NCI-H1048 (cell line): ENCODE data around the gene TOR1A.

Experiments
- DNase-seq: peaks from one replicate; lab custom pipeline; 2025; lab: John Stamatoyannopoulos, UW

The TOR1A gene

GRCh38 chr9:129851821-129852220, 27.9 kb upstream of the TOR1A start:
- DNase-seq = no peak

DNA sequence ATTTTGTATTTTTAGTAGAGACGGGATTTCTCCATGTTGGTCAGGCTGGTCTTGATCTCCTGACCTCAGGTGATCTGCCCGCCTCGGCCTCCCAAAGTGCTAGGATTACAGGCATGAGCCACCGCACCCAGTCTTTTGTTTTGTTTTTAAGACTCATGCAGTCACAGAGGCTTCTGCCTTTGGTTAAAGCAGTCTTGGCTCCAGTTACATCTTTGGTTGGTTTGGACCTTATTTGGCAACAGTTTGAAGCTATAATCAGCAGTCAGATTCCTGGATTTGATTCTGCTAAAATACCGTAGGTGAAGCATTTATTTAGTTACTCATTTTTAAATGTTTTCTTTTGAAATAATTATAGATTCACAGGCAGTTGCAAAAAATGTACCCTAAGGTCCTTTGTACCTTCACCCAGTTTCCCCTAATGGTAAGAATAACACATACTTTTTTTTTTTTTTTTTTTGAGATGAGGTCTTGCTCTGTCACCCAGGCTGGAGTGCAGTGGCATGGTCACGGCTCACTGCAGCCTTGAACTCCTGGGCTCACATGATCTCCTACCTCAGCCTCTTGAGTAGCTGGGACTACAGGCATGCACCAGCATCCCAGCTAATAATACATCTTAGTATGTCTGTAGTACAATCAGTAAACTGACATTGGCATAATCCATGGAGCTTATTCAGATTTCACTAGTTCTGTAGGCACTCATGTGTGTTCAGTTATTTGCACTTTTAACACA, 27.1 kb upstream of the TOR1A start:
- DNase-seq = no peak

DNA sequence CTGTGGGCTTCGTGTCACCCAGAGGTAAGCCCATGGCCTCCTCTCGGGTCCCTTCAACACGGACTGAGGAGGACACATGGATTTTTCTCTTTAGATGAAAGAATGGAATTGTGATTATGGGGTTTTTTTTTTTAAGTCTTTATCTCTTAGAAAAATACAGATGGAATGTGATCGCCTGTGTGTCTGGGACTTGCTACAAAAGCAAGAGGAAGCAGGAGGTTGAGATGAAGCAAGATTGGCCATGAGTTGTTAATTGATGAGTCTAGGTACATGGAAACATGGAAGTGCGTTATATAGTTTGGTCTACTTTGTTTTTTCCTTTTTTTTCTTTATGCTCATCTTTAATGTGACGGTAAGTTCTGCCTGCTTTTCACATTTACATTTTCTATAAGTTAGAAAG, 26.0 kb upstream of the TOR1A start:
- no peak for DNase-seq

DNA sequence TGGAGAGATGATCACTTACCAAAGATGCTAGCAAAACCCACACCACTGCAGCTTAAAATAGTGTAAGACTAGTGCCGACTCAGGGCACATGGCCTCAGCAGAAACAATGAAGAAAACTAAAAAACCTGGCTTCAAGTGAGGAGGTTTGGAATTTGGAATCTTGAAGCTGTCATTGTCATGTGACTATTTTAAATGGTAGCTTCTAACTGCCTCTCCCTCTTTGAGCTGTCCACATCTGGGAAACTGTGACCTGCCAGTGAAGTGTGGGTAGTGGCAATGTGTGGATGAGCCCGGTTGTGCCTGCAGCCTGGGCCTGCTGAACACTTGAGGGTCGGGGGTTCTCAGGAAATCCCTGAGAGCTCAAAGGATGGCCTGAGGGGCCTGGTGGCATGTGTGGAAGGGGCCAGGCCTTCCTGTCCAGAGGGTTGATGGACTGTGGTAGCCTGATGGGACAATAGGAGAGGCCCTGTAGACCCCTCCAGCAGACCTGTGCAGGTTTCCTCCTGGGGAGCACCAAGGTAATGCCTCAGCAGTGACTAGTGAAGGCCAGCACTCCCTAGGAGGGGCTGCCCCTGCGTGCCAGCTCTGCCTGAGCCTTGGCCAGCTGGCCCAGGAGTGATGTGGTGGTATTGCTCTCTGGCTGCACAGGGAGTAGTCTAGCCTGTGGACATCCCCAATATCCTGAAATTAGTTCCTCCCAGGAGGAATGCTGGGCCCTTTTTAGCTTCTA, 24.9 kb upstream of the TOR1A start:
- no peak for DNase-seq

GRCh38 chr9:129845373-129845772, 21.4 kb upstream of the TOR1A start:
- no peak for DNase-seq

DNA sequence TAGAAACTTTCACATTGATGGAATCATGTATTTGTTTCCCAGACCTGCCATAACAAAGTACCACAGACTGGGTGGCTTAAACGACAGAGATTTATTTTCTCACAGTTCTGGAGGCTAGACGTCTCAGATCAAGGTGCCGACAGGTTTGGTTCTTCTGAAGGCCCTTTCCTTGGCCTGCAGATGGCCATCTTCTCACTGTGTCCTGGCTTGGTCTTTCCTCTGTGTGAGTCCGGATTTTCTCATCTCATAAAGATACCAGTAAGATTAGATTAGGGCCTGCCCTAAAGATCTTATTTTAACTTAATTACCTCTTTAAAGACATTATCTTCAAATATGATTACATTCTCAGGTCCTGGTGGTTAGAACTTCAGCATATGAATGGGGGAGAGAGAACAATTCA, 17.1 kb upstream of the TOR1A start:
- DNase-seq = no peak

GRCh38 chr9:129840034-129840433, 16.1 kb upstream of the TOR1A start:
- no peak for DNase-seq

DNA sequence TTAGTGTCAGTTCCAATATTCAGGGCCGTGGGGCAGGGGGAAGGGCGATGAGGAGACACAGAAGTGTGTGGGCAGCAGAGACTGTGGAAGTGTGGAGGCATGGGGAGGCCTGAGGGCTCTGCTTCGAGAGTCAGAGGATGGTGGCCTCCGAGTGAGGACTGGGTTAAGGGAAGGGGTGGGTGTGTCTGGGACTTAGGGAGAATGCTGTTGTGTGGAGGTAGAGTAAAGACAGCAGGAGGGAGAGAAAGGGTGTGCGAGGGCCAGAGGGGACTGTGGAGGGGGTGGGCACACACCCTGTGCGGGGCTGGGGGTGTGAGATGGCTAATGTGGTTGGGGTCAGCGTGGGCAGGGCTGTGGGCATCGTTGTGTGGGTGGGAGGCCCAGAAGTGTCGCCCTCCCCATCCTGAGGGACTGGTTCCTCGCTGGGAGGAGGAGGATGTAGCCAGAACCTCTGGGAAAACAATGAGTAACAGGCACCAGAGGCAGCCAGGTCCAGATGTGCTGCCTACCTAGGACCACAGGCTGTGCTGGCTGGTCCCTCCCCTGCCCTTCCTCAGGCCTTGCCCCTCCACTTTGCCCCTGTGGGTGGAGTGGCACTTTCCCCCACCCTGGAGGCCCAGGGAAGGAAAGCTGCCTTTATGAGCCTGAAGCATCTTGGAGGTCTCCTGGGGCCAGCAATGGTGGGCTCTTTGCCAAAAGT, 15.5 kb upstream of the TOR1A start:
- DNase-seq = no peak

DNA sequence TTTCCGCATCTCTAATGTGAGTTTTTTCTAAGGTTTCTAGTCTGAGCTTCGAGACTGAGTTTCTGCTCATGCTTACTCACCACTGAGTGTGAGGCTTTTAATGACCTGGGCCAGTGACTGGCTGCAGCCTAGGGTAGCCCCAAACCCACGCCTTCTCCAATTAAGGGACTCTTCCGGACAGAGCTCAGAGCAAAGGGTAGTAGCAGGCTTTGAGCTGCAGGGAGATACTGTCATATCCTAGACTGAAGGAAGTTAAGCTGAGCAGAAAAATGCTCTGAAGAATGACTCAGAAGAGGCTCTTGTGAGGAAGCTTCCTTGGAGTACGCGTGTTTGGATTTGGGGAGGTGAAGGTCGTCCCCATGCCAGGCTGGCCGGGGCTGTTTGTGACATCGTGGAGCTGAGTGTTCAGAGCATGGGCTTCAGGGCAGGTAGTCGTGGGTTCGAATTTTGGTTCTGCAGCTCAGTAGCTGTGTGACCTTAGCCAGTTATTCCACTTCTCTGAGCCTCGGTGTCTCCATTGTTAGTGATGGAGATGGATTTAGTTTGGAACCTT, 14.8 kb upstream of the TOR1A start:
- no peak for DNase-seq

GRCh38 chr9:129836311-129837007, 12.5 kb upstream of the TOR1A start:
- DNase-seq = no peak

GRCh38 chr9:129835860-129836223, 11.9 kb upstream of the TOR1A start:
- DNase-seq = no peak

- peak; percentile 92 for DNase-seq
Observed at GRCh38 chr9:129835128-129835859, 11.4 kb upstream of the TOR1A start, which contains the start of the genes C9orf78 and USP20. C9orf78 (minus strand) TSS chr9:129835275; CDS start chr9:129835221, 54 bp downstream. USP20 (plus strand) TSS chr9:129835458; CDS start chr9:129852556, 17,098 bp downstream.

DNA sequence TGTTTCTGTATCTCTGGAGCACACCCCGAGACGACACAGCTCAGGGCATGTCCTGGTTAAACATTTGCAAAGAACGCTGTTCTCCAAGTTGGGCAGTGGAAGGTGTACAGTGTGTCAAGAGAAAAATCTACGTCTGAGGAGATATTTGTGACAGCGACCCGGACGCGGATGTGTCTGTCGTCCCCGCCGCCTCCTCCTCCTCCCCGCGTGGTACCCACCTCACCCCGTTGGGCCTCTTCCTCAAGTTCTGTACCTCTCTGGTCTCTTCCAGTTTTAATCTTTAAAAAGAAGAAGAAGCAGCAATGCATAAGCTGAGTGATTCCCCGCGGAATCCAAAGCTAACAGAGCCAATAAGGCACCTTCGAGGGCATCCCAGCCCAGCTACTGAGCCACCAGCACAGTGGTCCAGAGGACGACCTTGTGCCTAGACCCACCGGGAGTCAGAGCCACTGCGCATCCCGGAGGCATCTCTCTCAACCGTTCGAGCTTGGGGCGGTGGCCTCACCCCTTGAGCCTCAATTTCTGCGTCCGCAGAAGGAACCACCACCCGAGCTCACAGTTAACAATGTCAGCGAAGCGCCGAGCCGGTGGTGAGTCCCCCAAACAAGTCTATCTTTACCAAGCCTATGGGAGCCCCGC, 10.7 kb upstream of the TOR1A start:
- no peak for DNase-seq

DNA sequence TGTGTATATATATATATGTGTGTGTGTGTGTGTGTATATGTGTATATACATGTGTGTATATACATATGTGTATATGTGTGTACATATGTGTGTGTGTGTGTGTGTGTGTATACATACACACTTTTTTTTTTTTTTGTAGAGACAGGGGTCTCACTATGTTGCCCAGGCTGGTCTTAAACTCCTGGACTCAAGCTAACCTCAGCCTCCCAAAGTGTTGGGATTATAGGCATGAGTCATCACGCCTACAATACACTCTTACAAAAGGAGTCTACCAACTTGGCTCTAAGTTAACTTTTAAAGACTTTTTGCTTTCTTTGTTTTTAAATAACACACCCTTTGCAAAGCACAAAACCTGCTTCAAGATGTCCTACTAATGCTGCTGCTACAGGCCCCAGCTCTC, 9.0 kb upstream of the TOR1A start:
- no peak for DNase-seq

GRCh38 chr9:129828969-129829368, 5.0 kb upstream of the TOR1A start:
- no peak for DNase-seq

DNA sequence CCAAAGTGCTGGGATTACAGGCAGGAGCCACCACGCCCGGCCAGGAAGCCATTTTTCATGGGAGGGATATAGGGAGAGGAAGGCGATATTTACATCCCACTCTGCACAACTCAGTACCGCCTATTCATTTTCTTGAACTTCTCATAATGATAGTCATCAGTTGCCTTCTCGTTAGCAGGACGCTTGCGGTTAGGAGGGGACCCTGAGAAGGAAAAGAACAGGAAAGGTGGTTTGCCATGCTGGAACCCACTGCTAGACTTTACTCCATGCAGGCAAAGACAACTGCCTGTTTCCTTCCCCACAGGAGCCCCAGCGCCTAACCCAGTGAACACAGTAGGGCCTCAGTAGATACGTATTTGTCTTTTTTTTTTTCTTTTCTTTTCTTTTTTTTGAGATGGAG, 4.1 kb upstream of the TOR1A start:
- no peak for DNase-seq

DNA sequence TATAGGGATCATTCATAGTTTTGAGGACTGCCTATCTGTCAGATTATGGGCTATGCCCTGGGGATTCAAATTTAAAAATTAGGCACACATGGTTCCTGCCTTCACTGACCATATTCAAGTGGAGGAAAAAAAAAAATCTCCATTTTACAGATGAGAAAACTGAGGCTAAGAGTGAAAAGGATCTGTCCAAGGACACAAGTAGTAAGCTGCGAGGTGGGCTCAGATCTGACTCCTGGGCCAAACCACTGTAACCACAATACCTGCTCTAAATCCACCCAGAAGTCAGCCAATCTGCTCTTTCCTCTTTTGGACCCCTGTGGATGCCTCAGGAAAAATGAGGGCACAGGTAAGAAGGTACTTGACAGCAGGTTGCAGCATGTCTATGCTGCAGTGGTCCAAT, 2.8 kb upstream of the TOR1A start:
- no peak for DNase-seq

DNA sequence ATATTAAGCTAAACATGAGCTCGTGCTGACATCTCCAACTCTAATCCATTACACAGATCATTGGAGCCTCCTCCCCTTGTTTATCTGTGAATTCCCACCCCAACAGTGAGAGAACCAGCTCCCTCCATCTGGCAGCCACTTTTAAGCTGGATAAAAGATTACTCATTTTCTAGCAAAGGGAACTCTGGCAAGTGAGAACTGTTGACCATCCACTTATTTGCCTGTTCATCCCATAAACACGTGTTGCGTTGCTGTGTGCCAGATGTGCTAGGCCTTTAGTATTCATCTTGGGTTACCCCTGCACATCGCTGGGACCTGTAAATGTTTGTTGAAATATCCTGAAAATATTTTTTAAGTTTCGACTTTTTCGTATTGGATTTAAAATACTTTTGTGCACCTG, 2.4 kb upstream of the TOR1A start:
- no peak for DNase-seq

DNA sequence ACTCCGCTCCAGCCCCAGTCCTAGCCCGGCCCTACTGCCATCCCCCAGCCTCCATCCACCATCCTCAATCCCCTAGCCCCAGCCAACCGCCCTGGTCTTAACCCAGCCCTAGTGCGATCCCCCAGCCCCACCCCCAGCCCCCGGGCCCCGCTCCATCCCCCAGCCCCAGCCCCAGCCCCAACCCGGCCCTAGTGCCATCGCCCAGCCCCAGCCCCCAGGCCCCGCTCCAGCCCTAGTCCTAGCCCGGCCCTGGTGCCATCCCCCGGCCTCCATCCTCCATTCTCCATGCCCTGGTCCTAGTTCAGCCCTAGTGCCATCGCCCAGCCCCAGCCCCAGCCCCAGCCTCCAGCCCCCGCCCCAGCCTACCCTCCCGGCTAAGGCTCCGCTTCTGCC, 398 bp downstream of the TOR1A start:
- no peak for DNase-seq

DNA sequence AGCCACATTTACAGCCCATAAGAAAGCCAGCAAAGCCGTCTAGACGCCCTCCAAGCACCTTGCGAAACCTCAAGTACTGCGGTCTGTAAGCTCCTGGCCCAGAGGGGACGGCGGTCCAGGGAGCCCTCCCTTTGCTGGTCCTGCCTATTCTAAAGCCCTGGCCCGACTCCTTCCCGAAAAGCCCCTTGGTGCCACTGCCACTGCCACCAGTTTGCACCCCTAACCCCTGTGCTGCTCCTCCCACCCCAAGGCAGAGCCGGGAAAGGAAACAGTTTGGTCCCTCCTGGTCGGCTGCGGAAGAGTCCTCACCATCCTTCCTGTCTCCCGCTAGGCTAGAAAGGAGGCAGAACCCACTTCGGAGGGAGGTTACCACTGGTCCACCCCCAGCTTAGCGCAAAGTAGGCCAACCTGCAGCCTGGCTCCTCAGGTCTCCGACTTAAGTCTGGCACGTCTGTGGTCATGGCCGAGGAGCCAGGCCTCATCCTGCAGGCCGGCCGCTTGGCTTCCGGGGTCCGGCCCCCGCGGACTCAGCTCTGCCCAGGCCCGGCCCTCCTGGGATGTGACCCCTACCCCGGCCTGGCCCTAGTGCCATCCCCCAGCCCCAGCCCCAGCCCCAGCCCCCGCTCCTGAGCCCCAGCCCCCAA, 916 bp downstream of the TOR1A start:
- no peak for DNase-seq
